Stimulated activated CD4-positive, alpha-beta T cell treated with anti-CD3 and anti-CD28 coated beads, Interleukin-1b, Interleukin-23, amount 100 ng/mL, for 1 hour (primary cell): ENCODE results near the gene COMMD9.

Experiments
- DNase-seq, 2 donors: peaks; one replicate each; pipeline ENCODE4 v3.0.0-alpha.2; 2020; ENCODE audit warnings: low read depth in 2 of 2

COMMD9 gene

GRCh38 chr11:36257351-36257750, 31.9 kb downstream of the COMMD9 start:
- no peak for DNase-seq

DNA sequence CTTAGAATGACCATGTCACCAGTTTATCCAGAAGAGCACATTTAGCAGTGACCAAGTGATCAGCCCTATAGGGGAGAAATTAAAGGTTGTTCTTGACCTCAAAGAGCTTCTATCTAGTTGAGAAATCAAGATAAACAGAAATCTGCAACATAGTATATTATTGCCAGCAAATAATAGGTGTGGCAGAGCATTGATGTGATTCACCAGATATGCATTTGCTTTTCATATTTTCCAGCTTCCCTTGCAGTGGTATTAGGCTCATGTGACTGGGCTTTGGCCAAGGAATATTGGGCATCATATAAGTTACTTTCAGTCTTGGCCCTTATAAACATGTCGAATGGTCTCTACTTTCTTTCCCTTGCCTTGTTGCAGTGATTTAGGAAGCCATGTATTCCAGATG, 34.5 kb downstream of the COMMD9 start:
- no peak for DNase-seq

GRCh38 chr11:36253238-36253637, 36.0 kb downstream of the COMMD9 start:
- DNase-seq = no peak

DNA sequence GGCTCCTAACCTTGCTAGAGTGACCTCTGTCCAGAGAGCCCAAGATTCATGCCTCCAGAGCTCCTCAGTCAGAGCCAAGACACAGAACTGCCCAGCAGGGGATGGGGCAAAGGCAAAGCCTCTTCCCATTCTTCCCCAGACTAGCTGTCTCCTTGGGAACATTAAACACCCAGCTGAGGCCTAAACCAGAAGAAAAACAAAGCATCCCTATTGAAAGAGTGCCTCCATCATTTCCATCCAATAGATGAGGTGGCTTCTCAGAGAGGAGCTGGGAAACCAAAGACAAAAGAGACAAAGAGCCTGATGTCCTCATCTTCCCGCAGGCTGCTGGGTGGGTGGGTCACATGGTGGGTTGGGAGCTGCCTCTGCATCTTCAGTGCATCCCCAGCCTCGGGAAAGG, 37.4 kb downstream of the COMMD9 start:
- no peak for DNase-seq

- no peak for DNase-seq
These were observed 40.0 kb downstream of the COMMD9 start for GRCh38 chr11:36249246-36249645.

- DNase-seq = no peak
These were observed 40.8 kb downstream of the COMMD9 start for GRCh38 chr11:36248436-36248835.

- no peak for DNase-seq
These were observed 41.7 kb downstream of the COMMD9 start for GRCh38 chr11:36247493-36247892.

- DNase-seq = no peak
These were observed 45.6 kb downstream of the COMMD9 start for GRCh38 chr11:36243641-36244040.

DNA sequence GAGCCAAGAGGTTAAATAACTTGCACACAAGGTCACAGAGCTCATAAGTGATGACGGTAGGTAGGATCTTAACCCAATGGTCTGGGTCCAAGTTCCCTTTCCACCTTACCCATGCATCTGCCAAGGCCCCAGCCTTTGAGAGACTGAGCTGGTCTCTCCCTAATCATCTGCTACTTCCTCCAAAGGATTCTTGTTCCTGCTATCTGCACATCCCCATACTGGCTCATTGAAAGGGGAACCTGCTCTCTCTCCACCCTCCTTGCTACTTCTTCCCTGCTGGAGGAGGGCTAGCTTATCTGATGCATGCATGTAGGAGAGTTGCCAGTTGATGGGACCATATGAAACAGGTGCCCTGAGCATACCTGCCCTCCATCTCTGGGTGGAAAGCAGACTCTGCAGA, 47.7 kb downstream of the COMMD9 start:
- no peak for DNase-seq

DNA sequence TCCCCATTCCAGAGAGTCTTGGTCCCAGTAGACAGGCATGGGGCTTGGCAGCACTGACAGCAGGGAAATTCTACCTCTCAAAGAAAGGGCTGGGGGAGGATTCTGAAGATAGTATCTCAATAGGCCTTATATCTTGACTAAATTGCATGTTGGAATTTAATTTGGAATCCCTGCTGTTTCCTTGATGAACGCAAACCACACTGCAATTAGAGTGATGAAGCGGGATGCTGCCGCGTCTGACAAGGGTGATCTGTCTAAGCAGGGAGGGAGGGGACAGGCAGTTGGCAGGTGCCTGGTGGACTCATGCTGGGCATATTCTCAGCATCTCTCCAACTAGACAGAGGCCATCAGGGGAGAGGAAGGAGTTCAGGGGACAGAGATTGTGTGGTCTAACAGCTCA, 48.4 kb downstream of the COMMD9 start:
- no peak for DNase-seq

GRCh38 chr11:36240173-36240572, 49.1 kb downstream of the COMMD9 start:
- DNase-seq = no peak

DNA sequence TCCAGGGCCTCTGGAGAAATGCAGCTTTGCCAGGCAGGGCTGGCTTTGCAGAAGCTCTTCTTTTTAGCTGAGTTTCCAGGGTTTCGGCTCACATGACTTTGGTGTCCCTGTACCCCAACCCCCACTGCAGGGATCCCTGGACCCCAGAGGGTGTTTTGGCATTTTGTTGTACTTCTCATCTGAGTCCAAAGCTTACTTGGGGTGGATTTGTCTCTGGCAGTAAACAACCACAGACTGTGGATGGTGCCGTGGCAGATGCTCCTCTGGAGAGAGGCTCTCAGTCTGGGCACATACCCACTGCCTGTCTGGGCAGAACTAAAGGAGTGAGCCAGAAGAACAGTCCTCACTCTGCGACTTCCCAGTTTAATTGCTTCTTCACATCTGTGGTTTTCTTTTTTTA, 49.6 kb downstream of the COMMD9 start:
- no peak for DNase-seq

GRCh38 chr11:36238881-36239280, 50.3 kb downstream of the COMMD9 start:
- DNase-seq = no peak

GRCh38 chr11:36238036-36238631, 51.1 kb downstream of the COMMD9 start:
- DNase-seq = no peak

GRCh38 chr11:36237391-36237790, 51.8 kb downstream of the COMMD9 start:
- no peak for DNase-seq

- DNase-seq = no peak
These were observed 53.5 kb downstream of the COMMD9 start for GRCh38 chr11:36235750-36236149.

DNA sequence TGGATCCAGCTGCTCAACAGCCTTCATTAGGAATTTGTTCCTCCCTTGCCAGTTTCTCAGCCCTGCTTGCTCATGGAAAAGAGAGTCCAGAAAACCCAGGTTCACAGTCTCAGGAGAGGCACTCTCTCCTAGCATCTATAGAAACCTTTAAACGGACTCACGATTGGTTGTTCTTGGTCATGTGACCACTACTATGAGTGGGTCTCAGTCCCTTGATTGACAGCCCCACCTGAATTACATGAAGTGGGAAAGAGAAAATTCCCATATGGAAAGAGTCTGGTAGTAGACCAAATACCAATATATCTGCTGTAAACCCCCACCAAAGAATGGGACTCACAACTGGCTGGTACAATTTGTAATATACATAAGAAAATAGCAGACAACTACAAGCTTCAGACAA, 54.4 kb downstream of the COMMD9 start:
- DNase-seq = no peak

DNA sequence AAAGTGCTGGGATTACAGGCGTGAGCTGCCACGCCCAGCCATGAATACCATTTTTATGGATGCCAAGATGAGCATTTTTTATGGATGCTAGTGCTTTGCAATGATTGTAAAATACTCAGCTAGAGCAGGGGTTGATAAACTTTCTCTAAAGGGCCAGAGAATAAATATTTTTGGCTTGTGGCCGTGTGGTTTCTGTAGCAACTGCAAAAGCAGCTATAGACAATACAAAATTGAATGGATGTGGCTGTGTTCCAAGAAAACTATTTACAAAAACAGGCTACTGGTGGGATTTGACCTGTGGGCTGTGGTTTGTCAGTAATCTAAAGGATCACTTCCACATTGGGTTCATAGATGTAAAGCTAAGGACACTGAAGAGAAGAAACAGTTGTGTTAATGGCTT, 56.0 kb downstream of the COMMD9 start:
- DNase-seq = no peak

- DNase-seq = no peak
These were observed 58.2 kb downstream of the COMMD9 start for GRCh38 chr11:36230779-36231699.

DNA sequence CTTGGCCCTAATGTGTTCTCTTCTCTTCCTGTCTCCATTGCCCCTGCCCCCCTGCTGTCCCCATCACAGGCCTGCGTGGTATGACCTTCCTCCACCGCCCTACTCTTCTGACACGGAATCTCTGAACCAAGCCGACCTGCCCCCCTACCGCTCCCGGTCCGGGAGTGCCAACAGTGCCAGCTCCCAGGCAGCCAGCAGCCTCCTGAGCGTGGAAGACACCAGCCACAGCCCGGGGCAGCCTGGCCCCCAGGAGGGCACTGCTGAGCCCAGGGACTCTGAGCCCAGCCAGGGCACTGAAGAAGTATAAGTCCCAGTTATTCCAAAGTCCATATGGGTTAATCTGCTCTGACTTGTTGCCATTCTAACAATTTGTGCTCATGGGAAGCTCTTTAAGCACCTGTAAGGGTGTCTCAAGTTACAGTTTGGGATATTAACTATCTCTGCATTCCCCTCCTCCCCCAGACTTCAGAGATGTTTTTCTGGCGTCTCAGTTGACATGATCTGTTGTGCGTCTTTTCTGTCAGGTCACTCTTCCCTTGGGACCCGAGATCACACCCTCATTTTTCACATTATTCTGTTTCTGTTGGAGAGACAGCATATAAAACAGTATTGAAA, 60.0 kb downstream of the COMMD9 start:
- DNase-seq = no peak

- DNase-seq = no peak
These were observed 60.5 kb downstream of the COMMD9 start for GRCh38 chr11:36228689-36229088.

GRCh38 chr11:36227044-36227443, 62.2 kb downstream of the COMMD9 start:
- DNase-seq = no peak
